AG09319 (cell line): Measurements from ENCODE around the gene GUCD1.

Experiments
- DNase-seq: peaks from one replicate; pipeline ENCODE4 v3.0.0-alpha.2; 2010; ENCODE audit warnings: low read depth; ENCODE audit errors: extremely low read depth
- CTCF ChIP-seq: IDR thresholded peaks from 2 replicates; pipeline ENCODE4 v1.5.1; 2011; ENCODE audit warnings: low read depth, mild to moderate bottlenecking, inconsistent platforms, low read length, moderate library complexity

GUCD1 gene

DNA sequence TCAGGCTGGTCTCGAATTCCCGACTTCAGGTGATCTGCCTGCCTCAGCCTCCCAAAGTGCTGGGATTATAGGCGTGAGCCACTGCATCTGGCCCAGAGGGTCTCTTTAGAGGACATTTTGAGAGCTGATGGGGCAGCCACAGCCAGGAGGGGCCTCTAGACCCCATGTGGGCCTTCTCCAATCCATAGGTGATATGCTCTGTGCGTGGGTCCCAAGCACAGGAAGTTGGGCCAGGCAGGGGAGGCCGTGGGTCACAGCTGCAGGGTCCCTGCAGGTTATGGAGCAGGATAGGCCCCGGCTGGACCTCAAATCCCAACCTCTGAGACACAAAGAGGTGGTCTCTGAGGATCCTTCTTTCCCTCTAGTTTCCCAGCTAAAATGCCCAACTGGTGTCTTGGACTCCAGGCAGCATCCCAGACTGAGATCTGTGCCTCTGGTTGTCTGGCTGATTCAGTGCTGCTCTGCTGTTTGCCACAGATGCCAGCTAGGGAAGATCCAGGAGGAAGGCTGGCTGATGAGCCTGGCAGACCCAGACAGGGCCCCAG is 36.4 kb upstream of the GUCD1 start:
- TF ChIP-seq CTCF: no peak
- no peak for DNase-seq

- no peak for TF ChIP-seq CTCF
These were observed 35.7 kb upstream of the GUCD1 start for GRCh38 chr22:24590596-24591173.

DNA sequence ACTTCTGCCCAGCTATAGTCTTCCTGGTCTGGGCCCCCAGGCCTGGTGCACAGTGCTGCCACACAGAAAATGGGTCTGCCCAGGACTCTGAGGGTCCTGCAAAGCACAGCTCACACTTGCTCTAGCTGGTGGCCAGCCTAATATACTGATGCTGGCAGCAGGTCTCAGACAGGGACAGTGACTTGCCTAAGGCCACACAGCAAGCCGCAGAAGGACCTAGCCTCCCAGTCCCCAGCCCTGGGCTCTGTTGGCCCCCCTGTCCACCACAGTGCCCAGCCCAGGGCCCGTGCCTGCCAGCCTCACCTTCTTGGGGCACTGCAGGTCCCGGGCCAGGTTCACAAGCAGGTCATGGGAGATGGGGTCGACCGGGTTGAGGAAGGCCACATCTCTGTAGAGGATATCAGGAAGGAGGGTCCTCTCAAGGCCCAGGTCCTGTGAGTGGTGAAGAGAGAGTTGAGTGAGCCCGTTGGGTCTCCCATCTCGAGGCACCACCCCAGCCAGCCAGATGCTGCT is 34.6 kb upstream of the GUCD1 start:
- TF ChIP-seq CTCF: no peak
- DNase-seq: no peak

More at GRCh38 chr22:24590596-24591173, 35.7 kb upstream of the GUCD1 start:
- DNase-seq: no peak

DNA sequence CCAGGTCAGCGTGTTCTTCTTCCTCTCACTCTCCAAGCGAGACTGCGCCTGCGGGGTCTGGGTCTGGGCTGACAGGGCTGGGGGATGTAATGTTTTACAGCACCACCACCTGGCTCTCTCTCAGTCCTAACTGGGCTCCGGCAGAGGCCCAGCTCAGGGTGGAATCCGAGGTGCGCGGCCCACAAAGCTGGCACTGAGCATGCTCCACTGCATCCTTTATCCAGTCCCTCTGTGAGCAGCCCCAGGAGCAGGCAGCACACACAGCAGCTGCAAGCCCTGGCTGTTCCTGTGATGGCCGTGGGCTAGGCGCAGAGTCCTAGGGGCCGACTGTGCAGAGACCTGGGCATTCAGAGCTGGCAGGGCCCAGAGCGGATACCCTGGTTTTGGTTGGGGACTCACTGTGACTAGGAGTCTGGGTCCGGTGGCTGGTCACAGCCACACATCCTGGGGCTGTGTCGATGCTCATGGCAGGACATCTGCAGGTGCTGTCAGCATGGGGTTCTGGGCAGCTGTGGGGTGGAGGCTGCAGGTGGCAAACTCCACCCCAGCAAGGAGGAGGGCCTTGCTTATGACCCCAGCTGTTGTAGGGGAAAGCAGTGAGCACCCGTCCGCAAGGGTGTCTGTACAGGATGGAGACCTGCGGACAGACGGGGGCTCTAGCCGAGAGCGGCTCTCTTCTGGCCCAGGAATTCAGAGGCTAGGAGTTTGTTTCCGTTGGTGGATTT is 34.0 kb upstream of the GUCD1 start:
- TF ChIP-seq CTCF: no peak
- DNase-seq: no peak

GRCh38 chr22:24588381-24588756 is 33.4 kb upstream of the GUCD1 start:
- DNase-seq: no peak
- TF ChIP-seq CTCF: no peak

- no peak for DNase-seq
- no peak for TF ChIP-seq CTCF
These were observed 33.0 kb upstream of the GUCD1 start for GRCh38 chr22:24587948-24588347.

GRCh38 chr22:24587251-24587650 is 32.3 kb upstream of the GUCD1 start:
- no peak for DNase-seq

More at GRCh38 chr22:24587251-24587650, 32.3 kb upstream of the GUCD1 start:
- TF ChIP-seq CTCF: no peak
